BJ (cell line): ENCODE results near the gene MMRN1. TPM values are rescaled to one million over a fixed set of nuclear protein-coding genes. Genes with fewer than 3 reads are reported as not detected.

ENCODE experiments used
- CTCF ChIA-PET: fragments of 350-600 bp; formaldehyde crosslinking; extraction: SDS; loops from one replicate; lab custom pipeline; 2021; ENCODE audit warnings: antibody characterized with exemption, inconsistent platforms; lab: Yijun Ruan, JAX
- POLR2A ChIA-PET: fragments of 300-600 bp; sonication (Branson Sonifier 250); formaldehyde crosslinking; extraction: SDS; loops from one replicate; lab custom pipeline; 2021; ENCODE audit warnings: antibody characterized with exemption; lab: Charles Lee
- DNase-seq: peaks from one replicate; pipeline ENCODE4 v3.0.0-alpha.2; 2011; ENCODE audit warnings: low read depth
- H3K27me3 ChIP-seq: 2 replicates; pipeline ENCODE4 v1.6.0; 2011; ENCODE audit warnings: low read length; ENCODE audit not compliant: control insufficient read depth, insufficient read depth
- H3K36me3 ChIP-seq: 2 replicates; pipeline ENCODE4 v1.5.1; 2011; ENCODE audit warnings: low read length; ENCODE audit not compliant: control insufficient read depth, insufficient read depth
- H3K4me3 ChIP-seq: 2 replicates; pipeline ENCODE4 v1.5.1; 2011; ENCODE audit warnings: low read depth, mild to moderate bottlenecking, control low read depth, low read length
- CTCF ChIP-seq: IDR thresholded peaks from 2 replicates; pipeline ENCODE4 v1.5.1; 2011; ENCODE audit warnings: low read depth, mild to moderate bottlenecking, control low read depth, inconsistent platforms, low read length, moderate library complexity; ENCODE audit not compliant: insufficient read depth
- polyA minus RNA-seq: library from RNA; depleted of rRNA, polyadenylated mRNA; stranded (reverse); fragments of >200 nt; gene quantifications from 2 replicates; pipeline ENCODE4 v1.2.3, GENCODE V29; 2011; rRNA and poly(A)+ RNA removed
- polyA plus RNA-seq: library from polyadenylated mRNA; depleted of rRNA; stranded (reverse); fragments of >200 nt; gene quantifications from 2 replicates; pipeline ENCODE4 v1.2.3, GENCODE V29; 2011; rRNA removed

The MMRN1 gene
- not detected in 2 replicates for polyA plus RNA-seq
- not detected in 2 replicates for polyA minus RNA-seq

GRCh38 chr4:89894649-89895550 lies at the start of gene MMRN1:
MMRN1 (plus strand) TSS chr4:89894854; CDS start chr4:89894972, 118 bp downstream.
- no peaks in the 10 kb centered on the region for H3K36me3 ChIP-seq
- CTCF ChIA-PET, result interaction anchor here (0.7 to 1.2 kb wide), 2 partner anchors 28 to 238 kb away, joined by 3 read pairs; no protein-coding TSS in a partner anchor
- no peaks in the 10 kb centered on the region for H3K27me3 ChIP-seq
- no peak for TF ChIP-seq CTCF
- no peak for DNase-seq
- no peak within 1 kb of the TSS for H3K4me3 ChIP-seq
- POLR2A ChIA-PET, result no interaction called here

GRCh38 chr4:89847571-89848325 lies 46.9 kb upstream of the MMRN1 start:
- Histone ChIP-seq H3K27me3 (no peaks in the 10 kb centered on the region), H3K36me3 (no peaks in the 10 kb centered on the region), H3K4me3 (no peak overlapping the region)
- DNase-seq, result no peak
- no peak for TF ChIP-seq CTCF
- CTCF ChIA-PET, result no interaction called here
- POLR2A ChIA-PET, result no interaction called here

- ChIA-PET CTCF (no interaction called here), POLR2A (no interaction called here)
- H3K36me3 ChIP-seq, result no peaks in the 10 kb centered on the region
- no peak for DNase-seq
- H3K27me3 ChIP-seq, result no peaks in the 10 kb centered on the region
- no peak overlapping the region for H3K4me3 ChIP-seq
- no peak for TF ChIP-seq CTCF
Measured at GRCh38 chr4:89855236-89855635, 39.4 kb upstream of the MMRN1 start.

- no peak overlapping the region for H3K4me3 ChIP-seq
- no peak for DNase-seq
- H3K27me3 ChIP-seq, result no peaks in the 10 kb centered on the region
- ChIA-PET POLR2A (no interaction called here), CTCF (no interaction called here)
- no peak for TF ChIP-seq CTCF
- H3K36me3 ChIP-seq, result no peaks in the 10 kb centered on the region
Measured at GRCh38 chr4:89860971-89861370, 33.7 kb upstream of the MMRN1 start.

GRCh38 chr4:89863533-89863932 lies 31.1 kb upstream of the MMRN1 start:
- CTCF ChIA-PET, result interaction anchor here (1.7 kb wide), 1 partner anchor 222 kb away, joined by 6 read pairs; no protein-coding TSS in a partner anchor
- no peaks in the 10 kb centered on the region for H3K27me3 ChIP-seq
- no peak for DNase-seq
- POLR2A ChIA-PET, result no interaction called here
- H3K4me3 ChIP-seq, result no peak overlapping the region
- no peaks in the 10 kb centered on the region for H3K36me3 ChIP-seq
- TF ChIP-seq CTCF, result no peak
